Kidney (tissue), 14 donors: ENCODE results near the gene CLDN10. TPM values are rescaled to one million over a fixed set of nuclear protein-coding genes. Genes with fewer than 3 reads are reported as not detected.

Experiments used
- DNase-seq, 5 donors: peaks; one replicate each; pipeline ENCODE4 v3.0.0-alpha.2; 2013 to 2020
- FAIRE-seq: peaks from 2 replicates; lab custom pipeline; 2012; peaks lifted over from hg19 to GRCh38; lab: Jason Lieb, UNC
- H3K27ac ChIP-seq, 2 donors: one replicate each; pipeline ENCODE4 v1.7.0; 2013; ENCODE audit warnings: low read depth in 2 of 2, low read length in 2 of 2, inconsistent platforms in 1 of 2
- H3K27me3 ChIP-seq: one replicate; pipeline ENCODE4 v1.7.1; 2013; ENCODE audit warnings: low read length, inconsistent platforms; ENCODE audit not compliant: control insufficient read depth, insufficient read depth
- H3K36me3 ChIP-seq, 3 donors: one replicate each; pipeline versions ENCODE4 v1.7.0 to v1.7.1; 2013; ENCODE audit warnings: low read length in 3 of 3, control low read depth in 1 of 3, inconsistent platforms in 1 of 3; ENCODE audit not compliant: insufficient read depth in 3 of 3, control insufficient read depth in 2 of 3
- H3K4me1 ChIP-seq, 3 donors: one replicate each; pipeline versions ENCODE4 v1.7.0 to v1.7.1; 2013; ENCODE audit warnings: low read length in 3 of 3, inconsistent platforms in 1 of 3, low read depth in 1 of 3; ENCODE audit not compliant: control insufficient read depth in 2 of 3, insufficient read depth in 2 of 3
- H3K4me3 ChIP-seq, 3 donors: one replicate each; pipeline versions ENCODE4 v1.7.0 to v1.8.1; 2013; ENCODE audit warnings: low read length in 3 of 3, control low read depth in 1 of 3, inconsistent platforms in 1 of 3
- H3K9ac ChIP-seq, 3 donors: one replicate each; pipeline versions ENCODE4 v1.7.0 to v1.7.1; 2013; ENCODE audit warnings: low read length in 3 of 3, control low read depth in 1 of 3, inconsistent platforms in 1 of 3
- H3K9me3 ChIP-seq, 3 donors: one replicate each; pipeline versions ENCODE4 v1.7.0 to v1.7.1; 2013; ENCODE audit warnings: low read length in 3 of 3, control low read depth in 1 of 3, inconsistent platforms in 1 of 3; ENCODE audit not compliant: control insufficient read depth in 2 of 3, insufficient read depth in 1 of 3
- intact Hi-C: fragments of 100-400 bp; cut with DNase I; formaldehyde crosslinking; loops from one replicate; pipeline ENCODE4 v1.11.1; 2022
- polyA plus RNA-seq: library from polyadenylated mRNA; stranded (reverse); fragments of 350-450 nt; fragmentation: Illumina TruSeq; extraction: RNeasy Lipid Tissue Mini Kit (QIAGEN cat#74804); gene quantifications from one replicate; pipeline ENCODE4 v1.2.3, GENCODE V29; 2014; ENCODE audit warnings: low read depth, low replicate concordance; ENCODE audit not compliant: insufficient read depth
- total RNA-seq: library from RNA; stranded (reverse); fragmentation: NEBNext Ultra II Directional; extraction: Animal tissue kit (Norgen Biotek cat#: 25700); gene quantifications from one replicate; pipeline ENCODE4 v1.2.1, GENCODE V29; 2021
- TF ChIP-seq, protein P1 (sequence below): IDR thresholded peaks from 3 replicates; pipeline ENCODE4 v1.5.1; 2012; ENCODE audit warnings: mild to moderate bottlenecking, moderate library complexity, borderline replicate concordance; ENCODE audit not compliant: insufficient read depth; ENCODE audit errors: extremely low read depth
- donor health status: control.
- donor health status: control.
- donor health status: control.
- donor health status: control.
- donor health status: control.
- donor health status: DM: yes; HTN: yes; CAD: no.
- donor health status: Normal renal cell carcinoma (clear cell type).

CLDN10 gene
- total and polyA plus RNA-seq, 2 donors from 2014 or later: 144 to 174 TPM

GRCh38 chr13:95614641-95615245 lies 62.2 kb downstream of the CLDN10 start:
- intact Hi-C loops: no loop called here
- H3K27me3 ChIP-seq: no peaks in the 10 kb centered on the region
- no peak overlapping the region for H3K27ac ChIP-seq
- TF ChIP-seq, protein P1, sequence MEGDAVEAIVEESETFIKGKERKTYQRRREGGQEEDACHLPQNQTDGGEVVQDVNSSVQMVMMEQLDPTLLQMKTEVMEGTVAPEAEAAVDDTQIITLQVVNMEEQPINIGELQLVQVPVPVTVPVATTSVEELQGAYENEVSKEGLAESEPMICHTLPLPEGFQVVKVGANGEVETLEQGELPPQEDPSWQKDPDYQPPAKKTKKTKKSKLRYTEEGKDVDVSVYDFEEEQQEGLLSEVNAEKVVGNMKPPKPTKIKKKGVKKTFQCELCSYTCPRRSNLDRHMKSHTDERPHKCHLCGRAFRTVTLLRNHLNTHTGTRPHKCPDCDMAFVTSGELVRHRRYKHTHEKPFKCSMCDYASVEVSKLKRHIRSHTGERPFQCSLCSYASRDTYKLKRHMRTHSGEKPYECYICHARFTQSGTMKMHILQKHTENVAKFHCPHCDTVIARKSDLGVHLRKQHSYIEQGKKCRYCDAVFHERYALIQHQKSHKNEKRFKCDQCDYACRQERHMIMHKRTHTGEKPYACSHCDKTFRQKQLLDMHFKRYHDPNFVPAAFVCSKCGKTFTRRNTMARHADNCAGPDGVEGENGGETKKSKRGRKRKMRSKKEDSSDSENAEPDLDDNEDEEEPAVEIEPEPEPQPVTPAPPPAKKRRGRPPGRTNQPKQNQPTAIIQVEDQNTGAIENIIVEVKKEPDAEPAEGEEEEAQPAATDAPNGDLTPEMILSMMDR: no peak
- H3K4me1 ChIP-seq: no peaks in the 10 kb centered on the region
- DNase-seq (no peak), FAIRE-seq (no peak)
- H3K36me3 ChIP-seq: peaks cover 5 to 20% (median 5%) of the 10 kb centered on the region in 3 donors
- no peak overlapping the region for H3K4me3 ChIP-seq
- no peaks in the 10 kb centered on the region for H3K9me3 ChIP-seq
- H3K9ac ChIP-seq: no peak overlapping the region

GRCh38 chr13:95615539-95615938 lies 63.0 kb downstream of the CLDN10 start:
- Histone ChIP-seq H3K4me1 (peaks cover 0 to 4% (median 0%) of the 10 kb centered on the region in 3 donors), H3K9ac (no peak overlapping the region), H3K36me3 (peaks cover 5 to 26% (median 9%) of the 10 kb centered on the region in 3 donors), H3K9me3 (no peaks in the 10 kb centered on the region), H3K27me3 (no peaks in the 10 kb centered on the region), H3K27ac (no peak overlapping the region), H3K4me3 (no peak overlapping the region)
- DNase-seq (no peak), FAIRE-seq (no peak)
- TF ChIP-seq, protein P1: no peak
- intact Hi-C loops: no loop called here

DNA sequence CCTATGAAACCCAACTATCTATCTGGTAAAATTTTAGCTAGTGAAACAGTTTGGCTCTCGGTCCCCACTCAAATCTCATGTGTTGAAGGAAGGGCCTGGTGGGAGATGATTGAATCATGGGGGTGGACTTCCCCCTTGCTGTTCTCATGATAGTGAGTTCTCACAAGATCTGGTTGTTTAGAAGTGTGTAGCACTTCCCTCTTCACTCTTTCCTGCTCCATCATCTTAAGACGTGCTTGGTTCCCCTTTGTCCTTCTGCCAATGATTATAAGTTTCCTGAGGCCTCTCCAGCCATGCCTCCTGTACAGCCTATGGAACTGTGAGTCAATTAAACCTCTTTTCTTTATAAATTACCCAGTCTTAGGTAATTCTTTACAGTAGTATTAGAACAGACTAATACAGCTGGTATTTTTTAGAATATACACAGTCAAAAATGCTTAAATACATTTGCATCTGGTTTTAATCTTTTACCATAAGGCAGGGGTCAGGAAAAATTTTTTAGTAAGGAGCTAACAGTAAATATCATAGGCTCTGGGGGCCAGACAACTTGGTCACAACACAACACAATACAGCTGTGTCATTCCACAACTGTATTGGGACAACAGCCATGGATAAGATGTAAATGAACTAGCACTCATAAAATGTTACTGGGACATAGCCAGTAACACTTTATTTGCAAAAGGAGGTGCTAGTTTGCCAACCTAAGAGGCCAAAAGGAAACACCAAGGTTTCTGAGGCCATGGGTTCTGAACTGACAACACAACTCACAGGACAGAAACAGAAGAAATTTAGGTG lies 67.7 kb downstream of the CLDN10 start:
- intact Hi-C loops: no loop called here
- H3K9ac ChIP-seq: peak overlapping the region in 1 of 3 donors; percentile 24
- peaks cover 0 to 21% (median 11%) of the 10 kb centered on the region in 3 donors for H3K36me3 ChIP-seq
- H3K9me3 ChIP-seq: no peaks in the 10 kb centered on the region
- DNase-seq (no peak), FAIRE-seq (no peak)
- H3K27me3 ChIP-seq: no peaks in the 10 kb centered on the region
- peaks cover 0 to 12% (median 2%) of the 10 kb centered on the region in 3 donors for H3K4me1 ChIP-seq
- TF ChIP-seq, protein P1: no peak
- no peak overlapping the region for H3K4me3 ChIP-seq
- peak overlapping the region; percentile 32 to 55 for H3K27ac ChIP-seq
